Activated CD4-positive, alpha-beta T cell treated with anti-CD3 and anti-CD28 coated beads, Interleukin-2, amount 10 ng/mL, durations not matched to agents 24 days and 14 days (primary cell): ENCODE data around the gene MEIS3. TPM values are rescaled to one million over a fixed set of nuclear protein-coding genes. Genes with fewer than 3 reads are reported as not detected.

Experiments used
- DNase-seq: peaks from one replicate; pipeline ENCODE4 v3.0.0; 2022
- H3K27ac Mint-ChIP-seq: one replicate; pipeline ENCODE4 v1.8.0; 2022; ENCODE audit warnings: mild to moderate bottlenecking, mixed read lengths
- H3K27me3 Mint-ChIP-seq: one replicate; pipeline ENCODE4 v1.8.0; 2022; ENCODE audit warnings: mixed read lengths
- H3K36me3 Mint-ChIP-seq: one replicate; pipeline ENCODE4 v1.8.0; 2022; ENCODE audit warnings: low read depth, mild to moderate bottlenecking, mixed read lengths
- H3K4me1 Mint-ChIP-seq: one replicate; pipeline ENCODE4 v1.8.0; 2021; ENCODE audit warnings: mixed read lengths
- H3K4me3 Mint-ChIP-seq: one replicate; pipeline ENCODE4 v1.8.0; 2022; ENCODE audit warnings: mild to moderate bottlenecking, moderate library complexity, mixed read lengths
- H3K9me3 Mint-ChIP-seq: one replicate; pipeline ENCODE4 v1.8.0; 2021; ENCODE audit warnings: mixed read lengths
- intact Hi-C: fragments of 100-400 bp; cut with micrococcal nuclease; formaldehyde crosslinking; loops from one replicate; pipeline ENCODE4 v1.15.1; 2023
- total RNA-seq: library from RNA; stranded (reverse); gene quantifications from 2 replicates; pipeline ENCODE4 v1.2.3, GENCODE V29; 2022

Gene MEIS3
- total RNA-seq, 1 donor from 2014 or later, result not detected

- no peaks in the 10 kb centered on the region for H3K9me3 Mint-ChIP-seq
- peaks cover 61% of the 10 kb centered on the region for H3K36me3 Mint-ChIP-seq
- no peaks in the 10 kb centered on the region for H3K27me3 Mint-ChIP-seq
- intact Hi-C loops, result no loop called here
- H3K4me1 Mint-ChIP-seq, result no peaks in the 10 kb centered on the region
- H3K4me3 Mint-ChIP-seq, result no peak overlapping the region
- H3K27ac Mint-ChIP-seq, result no peak overlapping the region
- DNase-seq, result no peak
Observed at GRCh38 chr19:47362321-47362720, 57.0 kb downstream of the MEIS3 start.

GRCh38 chr19:47358936-47359335 lies 60.4 kb downstream of the MEIS3 start:
- no peaks in the 10 kb centered on the region for H3K4me1 Mint-ChIP-seq
- H3K9me3 Mint-ChIP-seq, result no peaks in the 10 kb centered on the region
- no peak overlapping the region for H3K27ac Mint-ChIP-seq
- no peak for DNase-seq
- no peak overlapping the region for H3K4me3 Mint-ChIP-seq
- H3K27me3 Mint-ChIP-seq, result no peaks in the 10 kb centered on the region
- H3K36me3 Mint-ChIP-seq, result peaks cover 75% of the 10 kb centered on the region
- intact Hi-C loops, result no loop called here

- Mint-ChIP-seq H3K4me3 (no peak overlapping the region), H3K27me3 (no peaks in the 10 kb centered on the region), H3K9me3 (no peaks in the 10 kb centered on the region), H3K4me1 (no peaks in the 10 kb centered on the region), H3K27ac (no peak overlapping the region), H3K36me3 (peaks cover 76% of the 10 kb centered on the region)
- intact Hi-C loops, result no loop called here
- no peak for DNase-seq
Observed at GRCh38 chr19:47357788-47358680, 61.3 kb downstream of the MEIS3 start.

GRCh38 chr19:47356900-47357299 lies 62.4 kb downstream of the MEIS3 start:
- Mint-ChIP-seq H3K27me3 (no peaks in the 10 kb centered on the region), H3K9me3 (no peaks in the 10 kb centered on the region), H3K4me3 (no peak overlapping the region), H3K4me1 (peaks cover 4% of the 10 kb centered on the region), H3K27ac (no peak overlapping the region), H3K36me3 (peaks cover 77% of the 10 kb centered on the region)
- DNase-seq, result no peak
- intact Hi-C loops, result no loop called here

- Mint-ChIP-seq H3K4me1 (peaks cover 28% of the 10 kb centered on the region), H3K4me3 (no peak overlapping the region), H3K27ac (no peak overlapping the region), H3K9me3 (no peaks in the 10 kb centered on the region), H3K36me3 (peaks cover 68% of the 10 kb centered on the region), H3K27me3 (no peaks in the 10 kb centered on the region)
- DNase-seq, result no peak
- intact Hi-C loops, result no loop called here
Observed at GRCh38 chr19:47353307-47353712, 66.0 kb downstream of the MEIS3 start.

Other genes starting within 250 kb of the MEIS3 start
- gene BBC3, start 188.3 kb downstream of the MEIS3 start, total RNA-seq, result 17.4 and 17.6 TPM in 2 replicates
- gene CCDC9, start 163.0 kb downstream of the MEIS3 start, total RNA-seq, result 40.6 and 44.6 TPM in 2 replicates
- 10.6 and 11.0 TPM in 2 replicates for gene INAFM1, start 144.6 kb downstream of the MEIS3 start, total RNA-seq
- 0.16 and 0.88 TPM in 2 replicates for gene C5AR1, start 109.7 kb downstream of the MEIS3 start, total RNA-seq
- not detected in 2 replicates for gene C5AR2, start 87.4 kb downstream of the MEIS3 start, total RNA-seq
- 31.3 and 32.4 TPM in 2 replicates for gene DHX34, start 70.2 kb downstream of the MEIS3 start, total RNA-seq
- 0.05 TPM in 1 of 2 replicates, not detected in the other for gene SLC8A2, start 52.4 kb upstream of the MEIS3 start, total RNA-seq
- 10.1 and 12.2 TPM in 2 replicates for gene KPTN, start 64.7 kb upstream of the MEIS3 start, total RNA-seq
- 61.9 and 66.5 TPM in 2 replicates for gene NAPA, start 95.5 kb upstream of the MEIS3 start, total RNA-seq
- gene ZNF541, start 153.6 kb upstream of the MEIS3 start, total RNA-seq, result not detected in 2 replicates
- gene BICRA, start 189.6 kb upstream of the MEIS3 start, total RNA-seq, result 10.5 and 11.9 TPM in 2 replicates